ENCODE measurements around the gene SLC38A3. TPM values are rescaled to one million over a fixed set of nuclear protein-coding genes. Genes with fewer than 3 reads are reported as not detected.
A peak's percentile ranks its signal among the peaks of the same experiment; 100 is the strongest.
"Not testable (repeated sequence)": the region's sequence is repeated elsewhere in the genome, so short reads cannot be mapped to it uniquely, and the experiment has no call there.

Gene SLC38A3
- total RNA-seq, 1 donor from 2014 or later, result 0.17 TPM

DNA sequence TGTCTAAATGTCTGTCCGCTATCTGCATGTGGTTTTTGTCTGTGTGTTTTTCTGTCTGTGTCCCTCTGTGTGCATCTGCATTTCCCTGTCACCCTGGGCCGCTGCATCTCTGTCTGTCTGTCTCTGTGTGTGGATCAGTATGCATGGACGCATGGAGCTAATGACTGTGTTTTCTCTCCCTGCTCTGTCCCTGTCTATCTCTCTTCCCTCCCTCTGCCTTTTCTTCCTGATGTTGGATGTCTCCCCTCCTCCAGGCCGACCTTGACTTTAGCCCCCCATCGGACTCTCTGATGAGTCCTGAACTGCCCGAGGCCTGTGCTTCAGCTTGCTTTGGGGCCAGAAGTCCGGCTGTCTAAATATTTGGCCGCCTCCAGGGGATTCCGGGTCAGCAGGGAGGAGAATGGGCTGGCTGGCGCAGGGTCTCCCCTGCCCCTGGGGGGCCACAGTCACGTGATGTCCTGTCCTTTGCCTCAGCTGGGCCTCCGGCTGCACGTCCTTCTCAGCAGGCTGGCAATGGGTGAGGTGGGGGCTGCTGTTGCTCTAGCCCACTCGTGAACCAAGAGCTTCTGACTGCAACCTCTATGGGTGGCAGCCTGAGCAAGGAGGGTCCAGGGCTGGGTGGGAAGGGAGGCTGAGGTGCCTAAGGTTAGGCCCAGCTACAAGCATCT, 3.7 kb downstream of the SLC38A3 start:
- peaks cover 7% of the 10 kb centered on the region for H3K4me1 ChIP-seq
- DNase-seq (ENCODE audit: low spot score), result no peak
- no peaks in the 10 kb centered on the region for H3K36me3 Mint-ChIP-seq
- no peak overlapping the region for H3K9ac ChIP-seq
- peak overlapping the region; percentile 12 for H3K27ac Mint-ChIP-seq
- no peak overlapping the region for H3K4me2 ChIP-seq
- H3K9me3 ChIP-seq (ENCODE audit: low read depth), result no peaks in the 10 kb centered on the region
- H3K4me3 ChIP-seq, result no peak overlapping the region
- no peak overlapping the region for H2AFZ ChIP-seq (replicated peaks)
- peaks cover 16% of the 10 kb centered on the region for H3K4me1 Mint-ChIP-seq
- H3F3A ChIP-seq (ENCODE audit: low read depth), result peaks cover 10% of the 10 kb centered on the region
- peaks cover 38% of the 10 kb centered on the region for H3K27me3 ChIP-seq
- no peak overlapping the region for H3K27ac ChIP-seq
- no peak overlapping the region for H3K4me3 Mint-ChIP-seq
- no peaks in the 10 kb centered on the region for H4K20me1 ChIP-seq (ENCODE audit: low read depth)
- H3K79me2 ChIP-seq (ENCODE audit: low read depth), result no peaks in the 10 kb centered on the region
- no peak for TF ChIP-seq EZH2 (IDR thresholded peaks at IDR 0.05)
- TF ChIP-seq EZH2phosphoT487 (IDR thresholded peaks at IDR 0.05), result no peak
- TF ChIP-seq, protein P1, sequence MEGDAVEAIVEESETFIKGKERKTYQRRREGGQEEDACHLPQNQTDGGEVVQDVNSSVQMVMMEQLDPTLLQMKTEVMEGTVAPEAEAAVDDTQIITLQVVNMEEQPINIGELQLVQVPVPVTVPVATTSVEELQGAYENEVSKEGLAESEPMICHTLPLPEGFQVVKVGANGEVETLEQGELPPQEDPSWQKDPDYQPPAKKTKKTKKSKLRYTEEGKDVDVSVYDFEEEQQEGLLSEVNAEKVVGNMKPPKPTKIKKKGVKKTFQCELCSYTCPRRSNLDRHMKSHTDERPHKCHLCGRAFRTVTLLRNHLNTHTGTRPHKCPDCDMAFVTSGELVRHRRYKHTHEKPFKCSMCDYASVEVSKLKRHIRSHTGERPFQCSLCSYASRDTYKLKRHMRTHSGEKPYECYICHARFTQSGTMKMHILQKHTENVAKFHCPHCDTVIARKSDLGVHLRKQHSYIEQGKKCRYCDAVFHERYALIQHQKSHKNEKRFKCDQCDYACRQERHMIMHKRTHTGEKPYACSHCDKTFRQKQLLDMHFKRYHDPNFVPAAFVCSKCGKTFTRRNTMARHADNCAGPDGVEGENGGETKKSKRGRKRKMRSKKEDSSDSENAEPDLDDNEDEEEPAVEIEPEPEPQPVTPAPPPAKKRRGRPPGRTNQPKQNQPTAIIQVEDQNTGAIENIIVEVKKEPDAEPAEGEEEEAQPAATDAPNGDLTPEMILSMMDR (IDR thresholded peaks at IDR 0.05), result no peak
- H3K36me3 ChIP-seq, result no peaks in the 10 kb centered on the region
- H3K9me3 Mint-ChIP-seq, result no peaks in the 10 kb centered on the region
- peaks cover 23% of the 10 kb centered on the region for H3K27me3 Mint-ChIP-seq (ENCODE audit: insufficient read depth, low read depth)

DNA sequence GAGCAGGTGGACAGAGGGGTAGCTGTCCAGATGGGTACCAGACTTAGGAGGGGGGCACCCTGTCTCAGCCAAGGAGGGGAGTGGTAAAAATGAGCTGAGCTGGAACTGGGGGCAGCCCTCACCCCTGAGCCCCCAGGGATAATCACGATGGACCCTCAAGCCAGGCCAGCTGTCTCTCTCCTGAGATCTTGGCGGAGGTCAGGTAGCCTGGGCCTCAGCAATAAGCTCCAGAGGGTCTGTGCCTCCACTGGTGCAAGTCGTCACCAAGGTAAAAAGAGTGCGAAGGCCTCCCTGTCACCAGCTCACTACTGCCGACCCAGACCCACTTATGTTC, 5.1 kb downstream of the SLC38A3 start:
- H3K9ac ChIP-seq, result no peak overlapping the region

DNA sequence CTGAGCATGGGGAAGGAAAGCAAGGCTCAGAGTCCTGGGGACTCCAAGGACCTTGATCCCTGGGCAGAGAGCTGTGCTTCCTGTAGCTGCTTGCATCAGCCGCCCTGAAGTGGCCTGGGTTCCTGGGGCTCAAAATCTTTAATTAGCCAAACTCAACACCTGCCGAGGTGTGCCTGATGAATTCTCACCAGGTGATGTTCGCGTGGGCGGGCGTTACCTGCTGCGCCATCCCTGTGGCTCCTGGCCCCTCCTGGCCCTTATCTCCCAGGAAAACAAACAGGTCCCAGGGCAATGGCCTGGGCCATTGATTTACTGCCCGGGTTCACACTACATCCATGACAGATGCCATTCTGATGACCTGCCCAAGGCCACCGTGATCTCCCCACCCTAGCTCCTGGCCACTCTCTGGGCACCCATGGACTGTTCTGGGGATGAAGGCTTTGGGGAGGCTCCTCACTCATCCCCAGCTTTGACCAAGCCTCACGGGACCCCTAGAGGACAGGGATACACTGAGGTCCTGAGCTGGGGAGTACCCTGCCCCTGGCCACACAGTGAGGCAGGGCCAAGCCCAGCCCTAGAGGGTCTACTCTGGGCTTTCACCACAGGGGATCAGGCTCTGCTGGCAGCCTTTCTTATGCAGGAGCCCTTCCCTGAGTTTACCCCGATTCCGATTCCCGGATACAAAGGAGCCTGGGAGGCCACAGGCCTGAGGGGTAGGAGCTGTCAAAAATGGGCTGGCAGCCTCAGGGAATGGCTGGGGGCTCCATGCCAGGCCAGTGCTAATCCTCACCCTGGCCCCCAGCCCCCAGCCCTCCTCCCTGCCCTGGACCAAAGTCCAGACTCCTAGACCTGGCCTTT, 5.7 kb downstream of the SLC38A3 start:
- Histone ChIP-seq H3K9me3 (ENCODE audit: low read depth) (no peaks in the 10 kb centered on the region), H3K27ac (no peak overlapping the region), H3K4me2 (no peak overlapping the region), H3K4me1 (no peaks in the 10 kb centered on the region), H3F3A (ENCODE audit: low read depth) (peaks cover 10% of the 10 kb centered on the region), H4K20me1 (ENCODE audit: low read depth) (no peaks in the 10 kb centered on the region), H2AFZ (replicated peaks) (no peak overlapping the region), H3K27me3 (peaks cover 19% of the 10 kb centered on the region), H3K36me3 (no peaks in the 10 kb centered on the region), H3K9ac (no peak overlapping the region), H3K79me2 (ENCODE audit: low read depth) (no peaks in the 10 kb centered on the region), H3K4me3 (no peak overlapping the region)
- H3K4me1 Mint-ChIP-seq, result peaks cover 12% of the 10 kb centered on the region
- DNase-seq (ENCODE audit: low spot score), result no peak
- H3K4me3 Mint-ChIP-seq, result no peak overlapping the region
- no peaks in the 10 kb centered on the region for H3K36me3 Mint-ChIP-seq
- H3K27me3 Mint-ChIP-seq (ENCODE audit: insufficient read depth, low read depth), result peaks cover 18% of the 10 kb centered on the region
- H3K9me3 Mint-ChIP-seq, result no peaks in the 10 kb centered on the region
- no peak overlapping the region for H3K27ac Mint-ChIP-seq
- no peak for TF ChIP-seq EZH2 (IDR thresholded peaks at IDR 0.05)
- TF ChIP-seq, protein P1 (IDR thresholded peaks at IDR 0.05), result no peak
- TF ChIP-seq EZH2phosphoT487 (IDR thresholded peaks at IDR 0.05), result no peak

More for the DNA sequence above, 5.1 kb downstream of the SLC38A3 start:
- Mint-ChIP-seq H3K4me3 (no peak overlapping the region), H3K36me3 (no peaks in the 10 kb centered on the region), H3K9me3 (no peaks in the 10 kb centered on the region), H3K27ac (no peak overlapping the region), H3K27me3 (ENCODE audit: insufficient read depth, low read depth) (peaks cover 21% of the 10 kb centered on the region), H3K4me1 (peaks cover 12% of the 10 kb centered on the region)
- Histone ChIP-seq H4K20me1 (ENCODE audit: low read depth) (no peaks in the 10 kb centered on the region), H3K36me3 (no peaks in the 10 kb centered on the region), H3K27me3 (peaks cover 25% of the 10 kb centered on the region), H3K9me3 (ENCODE audit: low read depth) (no peaks in the 10 kb centered on the region), H3K4me2 (no peak overlapping the region), H3F3A (ENCODE audit: low read depth) (peaks cover 10% of the 10 kb centered on the region), H3K4me1 (no peaks in the 10 kb centered on the region), H2AFZ (replicated peaks) (no peak overlapping the region), H3K27ac (no peak overlapping the region), H3K4me3 (no peak overlapping the region), H3K79me2 (ENCODE audit: low read depth) (no peaks in the 10 kb centered on the region)
- TF ChIP-seq EZH2phosphoT487 (IDR thresholded peaks at IDR 0.05) (no peak), EZH2 (IDR thresholded peaks at IDR 0.05) (no peak)
- TF ChIP-seq, protein P1 (IDR thresholded peaks at IDR 0.05), result no peak
- no peak for DNase-seq (ENCODE audit: low spot score)

DNA sequence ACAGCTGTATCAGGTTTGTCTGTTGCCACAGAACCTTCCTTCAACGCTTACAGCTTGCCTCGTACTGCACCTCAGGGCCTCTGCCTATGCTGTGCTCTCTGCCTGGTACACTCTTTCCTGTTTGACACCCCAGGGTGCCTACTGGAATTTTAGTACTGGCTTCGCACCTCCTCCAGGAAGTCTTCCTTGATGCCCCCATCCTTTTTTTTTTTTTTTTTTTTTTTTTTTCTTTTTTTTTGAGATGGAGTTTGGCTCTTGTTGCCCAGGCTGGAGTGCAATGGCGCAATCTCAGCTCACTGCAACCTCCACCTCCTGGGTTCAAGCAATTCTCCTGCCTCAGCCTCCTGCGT, 6.3 kb downstream of the SLC38A3 start:
- not testable (repeated sequence) for H3K4me3 Mint-ChIP-seq; H3K36me3 Mint-ChIP-seq; H3K4me1 ChIP-seq; H3K79me2 ChIP-seq (ENCODE audit: low read depth); H3K9me3 Mint-ChIP-seq; H3F3A ChIP-seq (ENCODE audit: low read depth); H3K27ac Mint-ChIP-seq; H3K4me3 ChIP-seq; H3K27ac ChIP-seq; H3K9ac ChIP-seq; H4K20me1 ChIP-seq (ENCODE audit: low read depth); H3K4me2 ChIP-seq; H3K9me3 ChIP-seq (ENCODE audit: low read depth); H3K36me3 ChIP-seq; DNase-seq (ENCODE audit: low spot score); H2AFZ ChIP-seq (replicated peaks)
- Mint-ChIP-seq H3K4me1 (peaks cover 10% of the 10 kb centered on the region), H3K27me3 (ENCODE audit: insufficient read depth, low read depth) (peaks cover 15% of the 10 kb centered on the region)
- peaks cover 13% of the 10 kb centered on the region for H3K27me3 ChIP-seq

Measured in neural progenitor cell (in vitro differentiated cells).